HepG2 (cell line): ENCODE results near the gene EPHA2. TPM values are rescaled to one million over a fixed set of nuclear protein-coding genes. Genes with fewer than 3 reads are reported as not detected.
A peak's percentile ranks its signal among the peaks of the same experiment; 100 is the strongest.

Source experiments
- ADNP ChIP-seq: sonication (generic); formaldehyde crosslinking; IDR thresholded peaks from 2 replicates; pipeline ENCODE4 v1.4.0; 2020; ENCODE audit warnings: missing genetic modification reagents
- ARNTL ChIP-seq: sonication (generic); formaldehyde crosslinking; IDR thresholded peaks from 2 replicates; pipeline ENCODE4 v1.4.0; 2020; ENCODE audit warnings: mild to moderate bottlenecking, missing genetic modification reagents
- EZH2 ChIP-seq: conservative IDR thresholded peaks from 2 replicates; pipeline ENCODE4 v1.6.1; 2012; ENCODE audit warnings: mild to moderate bottlenecking, low read depth, low read length, moderate library complexity
- GLMP ChIP-seq: sonication (generic); formaldehyde crosslinking; IDR thresholded peaks from 2 replicates; pipeline ENCODE4 v1.9.0; 2021; ENCODE audit warnings: missing genetic modification reagents, mild to moderate bottlenecking, borderline replicate concordance
- HNRNPH1 ChIP-seq: fragments of 200-400 bp; formaldehyde crosslinking; optimal IDR thresholded peaks from 2 replicates; pipeline ENCODE3; 2017; ENCODE audit warnings: mild to moderate bottlenecking, low read depth, low read length
- NR3C1 ChIP-seq: sonication (generic); formaldehyde crosslinking; IDR thresholded peaks from 2 replicates; pipeline ENCODE4 v1.4.0; 2020; ENCODE audit warnings: missing genetic modification reagents
- PITX1 ChIP-seq: sonication (generic); formaldehyde crosslinking; IDR thresholded peaks from 2 replicates; pipeline ENCODE4 v1.5.1; 2020; ENCODE audit warnings: mild to moderate bottlenecking, missing genetic modification reagents
- PLSCR1 ChIP-seq: sonication (generic); formaldehyde crosslinking; IDR thresholded peaks from 2 replicates; pipeline ENCODE4 v1.5.0; 2020; ENCODE audit warnings: missing genetic modification reagents, mild to moderate bottlenecking, borderline replicate concordance
- RFX3 ChIP-seq: IDR thresholded peaks from 2 replicates; pipeline ENCODE4 v1.6.1; 2016; ENCODE audit warnings: missing biosample characterization, missing genetic modification reagents
- SIN3A ChIP-seq: IDR thresholded peaks from 2 replicates; pipeline ENCODE4 v1.6.1; 2011; ENCODE audit warnings: low read depth, mild to moderate bottlenecking, control low read depth, low read length, borderline replicate concordance
- STAG1 ChIP-seq: sonication (generic); formaldehyde crosslinking; IDR thresholded peaks from 2 replicates; pipeline ENCODE4 v1.4.0; 2020; ENCODE audit warnings: missing genetic modification reagents
- TBL1XR1 ChIP-seq: fragments of 150-350 bp; IDR thresholded peaks from 2 replicates; pipeline ENCODE4 v1.6.1; 2014; ENCODE audit warnings: borderline replicate concordance, low read length; ENCODE audit not compliant: partially characterized antibody
- TBX3 ChIP-seq: fragments of 450-650 bp; IDR thresholded peaks from 2 replicates; pipeline ENCODE4 v1.6.1; 2017; ENCODE audit warnings: antibody characterized with exemption, mild to moderate bottlenecking, inconsistent platforms, borderline replicate concordance
- UBTF ChIP-seq: sonication (generic); formaldehyde crosslinking; IDR thresholded peaks from 2 replicates; pipeline ENCODE4 v1.4.0; 2020; ENCODE audit warnings: mild to moderate bottlenecking, missing genetic modification reagents
- XRCC5 ChIP-seq: fragments of 200-400 bp; formaldehyde crosslinking; optimal IDR thresholded peaks from 2 replicates; pipeline ENCODE3; 2017; ENCODE audit warnings: mild to moderate bottlenecking, low read length
- ZKSCAN8 ChIP-seq: IDR thresholded peaks from 2 replicates; pipeline ENCODE4 v1.6.1; 2016; ENCODE audit warnings: borderline replicate concordance, missing genetic modification reagents, missing compliant biosample characterization
- ZNF281 ChIP-seq: sonication (generic); formaldehyde crosslinking; IDR thresholded peaks from 2 replicates; pipeline ENCODE4 v1.4.0; 2020; ENCODE audit warnings: missing genetic modification reagents, borderline replicate concordance
- ZNF614 ChIP-seq: IDR thresholded peaks from 2 replicates; pipeline ENCODE4 v1.6.1; 2018; ENCODE audit warnings: missing biosample characterization, missing genetic modification reagents, inconsistent platforms, borderline replicate concordance
- ZNF790 ChIP-seq: sonication (generic); formaldehyde crosslinking; IDR thresholded peaks from 2 replicates; pipeline ENCODE4 v1.8.0; 2022; ENCODE audit warnings: missing genetic modification reagents, mild to moderate bottlenecking, borderline replicate concordance
- ZNF800 ChIP-seq: sonication (generic); formaldehyde crosslinking; IDR thresholded peaks from 2 replicates; pipeline ENCODE4 v1.4.0; 2020; ENCODE audit warnings: missing genetic modification reagents
- polyA plus RNA-seq, 8 experiments: library from polyadenylated mRNA; depleted of rRNA in 3 of 8; stranded (reverse) in 7 of 8; unstranded in 1 of 8; fragments of >200 nt; fragmentation: Illumina TruSeq in 4 of 8; extraction: Trizol in 4 of 8; gene quantifications; 2 replicates each; pipeline versions ENCODE4 v1.2.1 to v1.2.3, GENCODE V29; 2011 to 2016; ENCODE audit warnings: low read depth in 4 of 8, missing spikeins in 1 of 8, mixed read lengths in 1 of 8; ENCODE audit not compliant: insufficient read depth in 1 of 8
- total RNA-seq, 5 experiments: library from RNA; depleted of rRNA; stranded (reverse); fragments of >200 nt; fragmentation: Illumina TruSeq; extraction: Trizol; gene quantifications; 2 replicates each; pipeline ENCODE4 v1.2.3, GENCODE V29; 2016; ENCODE audit warnings: low read depth in 1 of 5

The EPHA2 gene
- total and polyA plus RNA-seq, 2 of the 13 experiments (the other 11 are each of a cell fraction or from before 2014, with no cell fraction given): 33.6 to 53.6 TPM

GRCh38 chr1:16146279-16147155, 9.4 kb downstream of the EPHA2 start (continued):
- TF ChIP-seq ZNF281 (CRISPR knock-in tag) (no peak), UBTF (CRISPR knock-in tag) (no peak), RFX3 (CRISPR knock-in tag) (no peak), PITX1 (CRISPR knock-in tag) (no peak), ARNTL (CRISPR knock-in tag) (no peak; the same call in 1 of the 2 replicates), ZNF614 (no peak), ZKSCAN8 (no peak; the same call in 1 of the 2 replicates), STAG1 (no peak), TBX3 (no peak), ZNF800 (CRISPR knock-in tag) (no peak), NR3C1 (CRISPR knock-in tag) (no peak), EZH2 (no peak), HNRNPH1 (peak; percentile 30), PLSCR1 (no peak), ZNF790 (CRISPR knock-in tag) (no peak; the same call in 1 of the 2 replicates), ADNP (no peak), GLMP (CRISPR knock-in tag) (no peak), SIN3A (peak; percentile 64; the same call in 1 of the 2 replicates), XRCC5 (no peak), TBL1XR1 (no peak)
